ENCODE data around the gene CPNE9.

Gene CPNE9

GRCh38 chr3:9666704-9667445 lies 36.8 kb upstream of the CPNE9 start:
- Histone ChIP-seq H3K4me1 (ENCODE audit: insufficient read depth, poor library complexity, severe bottlenecking) (no peaks in the 10 kb centered on the region), H3K9me3 (ENCODE audit: severe bottlenecking) (no peaks in the 10 kb centered on the region), H3K4me3 (ENCODE audit: severe bottlenecking) (no peak overlapping the region), H3K27me3 (ENCODE audit: insufficient read depth, poor library complexity, severe bottlenecking) (no peaks in the 10 kb centered on the region), H3K27ac (ENCODE audit: poor library complexity, severe bottlenecking) (no peak overlapping the region), H3K36me3 (ENCODE audit: low read depth) (peaks cover 54% of the 10 kb centered on the region)
- DNase-seq (ENCODE audit: low spot score) (no peak), ATAC-seq (ENCODE audit: low read depth) (no peak)
- no peak for TF ChIP-seq CTCF (IDR thresholded peaks at IDR 0.05; ENCODE audit: poor library complexity, severe bottlenecking)

- Histone ChIP-seq H3K36me3 (ENCODE audit: low read depth) (peaks cover 56% of the 10 kb centered on the region), H3K9me3 (ENCODE audit: severe bottlenecking) (no peaks in the 10 kb centered on the region), H3K27me3 (ENCODE audit: insufficient read depth, poor library complexity, severe bottlenecking) (no peaks in the 10 kb centered on the region), H3K27ac (ENCODE audit: poor library complexity, severe bottlenecking) (no peak overlapping the region), H3K4me1 (ENCODE audit: insufficient read depth, poor library complexity, severe bottlenecking) (no peaks in the 10 kb centered on the region), H3K4me3 (ENCODE audit: severe bottlenecking) (no peak overlapping the region)
- ATAC-seq (ENCODE audit: low read depth) (no peak), DNase-seq (ENCODE audit: low spot score) (no peak)
- no peak for TF ChIP-seq CTCF (IDR thresholded peaks at IDR 0.05; ENCODE audit: poor library complexity, severe bottlenecking)
These were observed 34.4 kb upstream of the CPNE9 start for GRCh38 chr3:9669277-9669676.

GRCh38 chr3:9669720-9670432 lies 33.8 kb upstream of the CPNE9 start:
- Histone ChIP-seq H3K9me3 (ENCODE audit: severe bottlenecking) (no peaks in the 10 kb centered on the region), H3K4me1 (ENCODE audit: insufficient read depth, poor library complexity, severe bottlenecking) (no peaks in the 10 kb centered on the region), H3K36me3 (ENCODE audit: low read depth) (peaks cover 56% of the 10 kb centered on the region), H3K4me3 (ENCODE audit: severe bottlenecking) (no peak overlapping the region), H3K27me3 (ENCODE audit: insufficient read depth, poor library complexity, severe bottlenecking) (no peaks in the 10 kb centered on the region), H3K27ac (ENCODE audit: poor library complexity, severe bottlenecking) (no peak overlapping the region)
- DNase-seq (ENCODE audit: low spot score) (no peak), ATAC-seq (ENCODE audit: low read depth) (no peak)
- no peak for TF ChIP-seq CTCF (IDR thresholded peaks at IDR 0.05; ENCODE audit: poor library complexity, severe bottlenecking)

- no peaks in the 10 kb centered on the region for H3K4me1 ChIP-seq (ENCODE audit: insufficient read depth, poor library complexity, severe bottlenecking)
- no peak overlapping the region for H3K27ac ChIP-seq (ENCODE audit: poor library complexity, severe bottlenecking)
- H3K9me3 ChIP-seq (ENCODE audit: severe bottlenecking), result no peaks in the 10 kb centered on the region
- H3K36me3 ChIP-seq (ENCODE audit: low read depth), result peaks cover 65% of the 10 kb centered on the region
- H3K27me3 ChIP-seq (ENCODE audit: insufficient read depth, poor library complexity, severe bottlenecking), result no peaks in the 10 kb centered on the region
- DNase-seq (ENCODE audit: low spot score) (no peak), ATAC-seq (ENCODE audit: low read depth) (no peak)
- no peak for TF ChIP-seq CTCF (IDR thresholded peaks at IDR 0.05; ENCODE audit: poor library complexity, severe bottlenecking)
- no peak overlapping the region for H3K4me3 ChIP-seq (ENCODE audit: severe bottlenecking)
These were observed 30.6 kb upstream of the CPNE9 start for GRCh38 chr3:9673082-9673481.

GRCh38 chr3:9673752-9674151 lies 29.9 kb upstream of the CPNE9 start:
- no peak for ATAC-seq (ENCODE audit: low read depth)
- Histone ChIP-seq H3K4me3 (ENCODE audit: severe bottlenecking) (no peak overlapping the region), H3K27ac (ENCODE audit: poor library complexity, severe bottlenecking) (no peak overlapping the region), H3K36me3 (ENCODE audit: low read depth) (peaks cover 66% of the 10 kb centered on the region), H3K9me3 (ENCODE audit: severe bottlenecking) (no peaks in the 10 kb centered on the region), H3K4me1 (ENCODE audit: insufficient read depth, poor library complexity, severe bottlenecking) (no peaks in the 10 kb centered on the region), H3K27me3 (ENCODE audit: insufficient read depth, poor library complexity, severe bottlenecking) (no peaks in the 10 kb centered on the region)
- DNase-seq (ENCODE audit: low spot score), result no peak
- no peak for TF ChIP-seq CTCF (IDR thresholded peaks at IDR 0.05; ENCODE audit: poor library complexity, severe bottlenecking)
